MCF 10A (cell line): Measurements from ENCODE around the gene MN1. TPM values are rescaled to one million over a fixed set of nuclear protein-coding genes. Genes with fewer than 3 reads are reported as not detected.

Experiments
- BruUV-seq: library from RNA; stranded (reverse); fragments of 400-500 nt; replicated peaks from 2 replicates; lab custom pipeline; 2021; lab: Mats Ljungman, UMichigan
- CTCF ChIA-PET: fragments of 300-600 bp; sonication (Branson Sonifier 250); formaldehyde crosslinking; extraction: SDS; loops from one replicate; lab custom pipeline; 2021; ENCODE audit warnings: antibody characterized with exemption, inconsistent platforms; lab: Yijun Ruan, JAX
- POLR2A ChIA-PET: fragments of 300-600, 350-650 bp; sonication (Branson Sonifier 250); formaldehyde crosslinking; extraction: SDS; loops from one replicate; lab custom pipeline; 2020; ENCODE audit warnings: antibody characterized with exemption, inconsistent platforms; lab: Yijun Ruan, JAX
- DNase-seq: peaks from one replicate; pipeline ENCODE4 v3.0.0-alpha.2; 2018; ENCODE audit not compliant: unreplicated experiment
- H3K27ac Mint-ChIP-seq: one replicate; pipeline ENCODE4 v1.8.0; 2022; ENCODE audit warnings: mild to moderate bottlenecking, low read depth, mixed read lengths; ENCODE audit not compliant: unreplicated experiment
- H3K27me3 Mint-ChIP-seq: one replicate; pipeline ENCODE4 v1.8.0; 2022; ENCODE audit warnings: mixed read lengths; ENCODE audit not compliant: insufficient read depth, unreplicated experiment
- H3K36me3 Mint-ChIP-seq: one replicate; pipeline ENCODE4 v1.8.0; 2022; ENCODE audit warnings: mild to moderate bottlenecking, moderate library complexity, mixed read lengths; ENCODE audit not compliant: insufficient read depth, unreplicated experiment
- H3K4me1 Mint-ChIP-seq: one replicate; pipeline ENCODE4 v1.8.0; 2022; ENCODE audit warnings: mixed read lengths; ENCODE audit not compliant: insufficient read depth, unreplicated experiment
- H3K4me3 Mint-ChIP-seq: one replicate; pipeline ENCODE4 v1.8.0; 2022; ENCODE audit warnings: mild to moderate bottlenecking, moderate library complexity, mixed read lengths; ENCODE audit not compliant: unreplicated experiment
- H3K9me3 Mint-ChIP-seq: one replicate; pipeline ENCODE4 v1.8.0; 2022; ENCODE audit warnings: mixed read lengths; ENCODE audit not compliant: unreplicated experiment
- intact Hi-C: fragments of 100-400 bp; cut with micrococcal nuclease; formaldehyde crosslinking; loops from 2 replicates; pipeline ENCODE4 v1.14.1; 2022
- total RNA-seq: library from RNA; stranded (reverse); gene quantifications from 2 replicates; pipeline ENCODE4 v1.2.3, GENCODE V29; 2022
- TF ChIP-seq, protein P1 (sequence below): fragments of 200-600 bp; IDR thresholded peaks from one replicate; pipeline ENCODE4 v1.8.0; 2022; ENCODE audit warnings: antibody characterized with exemption, mild to moderate bottlenecking; ENCODE audit not compliant: unreplicated experiment

Gene MN1
- total RNA-seq, 1 experiment from 2014 or later: 3.9 TPM

DNA sequence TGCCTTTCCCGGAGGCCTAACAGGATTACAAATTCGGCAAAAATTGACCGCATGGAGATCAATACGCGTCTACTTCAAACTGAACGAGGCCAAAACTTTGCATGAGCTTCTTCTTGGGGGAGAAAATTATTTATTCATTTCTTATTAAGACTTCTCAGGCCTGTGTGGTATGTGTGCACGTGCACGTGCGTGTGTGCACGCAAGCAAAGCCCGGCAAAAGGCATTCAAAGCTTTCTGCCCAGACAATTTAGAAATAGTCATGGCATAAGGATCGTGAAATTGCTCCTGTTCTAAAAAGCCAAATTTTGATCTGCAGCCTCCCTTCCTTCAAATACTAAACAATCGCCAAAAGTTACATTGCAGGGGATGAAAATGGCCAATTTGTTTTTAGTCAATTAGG, 14.6 kb downstream of the MN1 start:
- no peak overlapping the region for H3K4me3 Mint-ChIP-seq
- TF ChIP-seq, protein P1, sequence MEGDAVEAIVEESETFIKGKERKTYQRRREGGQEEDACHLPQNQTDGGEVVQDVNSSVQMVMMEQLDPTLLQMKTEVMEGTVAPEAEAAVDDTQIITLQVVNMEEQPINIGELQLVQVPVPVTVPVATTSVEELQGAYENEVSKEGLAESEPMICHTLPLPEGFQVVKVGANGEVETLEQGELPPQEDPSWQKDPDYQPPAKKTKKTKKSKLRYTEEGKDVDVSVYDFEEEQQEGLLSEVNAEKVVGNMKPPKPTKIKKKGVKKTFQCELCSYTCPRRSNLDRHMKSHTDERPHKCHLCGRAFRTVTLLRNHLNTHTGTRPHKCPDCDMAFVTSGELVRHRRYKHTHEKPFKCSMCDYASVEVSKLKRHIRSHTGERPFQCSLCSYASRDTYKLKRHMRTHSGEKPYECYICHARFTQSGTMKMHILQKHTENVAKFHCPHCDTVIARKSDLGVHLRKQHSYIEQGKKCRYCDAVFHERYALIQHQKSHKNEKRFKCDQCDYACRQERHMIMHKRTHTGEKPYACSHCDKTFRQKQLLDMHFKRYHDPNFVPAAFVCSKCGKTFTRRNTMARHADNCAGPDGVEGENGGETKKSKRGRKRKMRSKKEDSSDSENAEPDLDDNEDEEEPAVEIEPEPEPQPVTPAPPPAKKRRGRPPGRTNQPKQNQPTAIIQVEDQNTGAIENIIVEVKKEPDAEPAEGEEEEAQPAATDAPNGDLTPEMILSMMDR: no peak
- POLR2A ChIA-PET: no interaction called here
- H3K27ac Mint-ChIP-seq: no peak overlapping the region
- intact Hi-C loops: no loop called here
- CTCF ChIA-PET: no interaction called here
- no peak for DNase-seq
- H3K9me3 Mint-ChIP-seq: no peaks in the 10 kb centered on the region
- no peaks in the 10 kb centered on the region for H3K27me3 Mint-ChIP-seq
- BruUV-seq: no TSS peak
- no peaks in the 10 kb centered on the region for H3K4me1 Mint-ChIP-seq
- no peaks in the 10 kb centered on the region for H3K36me3 Mint-ChIP-seq

- ChIA-PET CTCF (no interaction called here), POLR2A (no interaction called here)
- Mint-ChIP-seq H3K27ac (no peak overlapping the region), H3K4me1 (no peaks in the 10 kb centered on the region), H3K27me3 (no peaks in the 10 kb centered on the region), H3K36me3 (no peaks in the 10 kb centered on the region), H3K4me3 (no peak overlapping the region), H3K9me3 (no peaks in the 10 kb centered on the region)
- intact Hi-C loops: no loop called here
- TF ChIP-seq, protein P1: no peak
- DNase-seq: no peak
- BruUV-seq: no TSS peak
These were observed 15.1 kb downstream of the MN1 start for GRCh38 chr22:27786291-27786932.

- BruUV-seq: no TSS peak
- Mint-ChIP-seq H3K4me1 (no peaks in the 10 kb centered on the region), H3K27me3 (no peaks in the 10 kb centered on the region), H3K4me3 (no peak overlapping the region), H3K27ac (no peak overlapping the region), H3K9me3 (peaks cover 1% of the 10 kb centered on the region), H3K36me3 (no peaks in the 10 kb centered on the region)
- ChIA-PET CTCF (no interaction called here), POLR2A (no interaction called here)
- TF ChIP-seq, protein P1: no peak
- DNase-seq: no peak
- intact Hi-C loops: no loop called here
These were observed 15.7 kb downstream of the MN1 start for GRCh38 chr22:27785831-27786230.

- CTCF ChIA-PET: interaction anchor here (0.8 kb wide), 1 partner anchor 309 kb away, joined by 3 read pairs; no protein-coding TSS in a partner anchor
- Mint-ChIP-seq H3K9me3 (peaks cover 7% of the 10 kb centered on the region), H3K4me3 (no peak overlapping the region), H3K27me3 (no peaks in the 10 kb centered on the region), H3K36me3 (no peaks in the 10 kb centered on the region), H3K4me1 (peaks cover 8% of the 10 kb centered on the region), H3K27ac (no peak overlapping the region)
- no TSS peak for BruUV-seq
- intact Hi-C loops: no loop called here
- POLR2A ChIA-PET: no interaction called here
- DNase-seq: no peak
- TF ChIP-seq, protein P1: no peak
These were observed 17.5 kb downstream of the MN1 start for GRCh38 chr22:27784120-27784475.
